ENCODE measurements around the gene HRH3. TPM values are rescaled to one million over a fixed set of nuclear protein-coding genes. Genes with fewer than 3 reads are reported as not detected.

Gene HRH3
- total RNA-seq, 4 donors from 2014 or later, result not detected

- TF ChIP-seq CTCF (IDR thresholded peaks at IDR 0.05; ENCODE audit: low read depth), result no peak
These were observed 1.9 kb downstream of the HRH3 start for GRCh38 chr20:62217913-62218773.

- no peak for TF ChIP-seq CTCF (IDR thresholded peaks at IDR 0.05; ENCODE audit: low read depth)
These were observed 3.2 kb downstream of the HRH3 start for GRCh38 chr20:62216636-62217566.

GRCh38 chr20:62215991-62216635 is 4.0 kb downstream of the HRH3 start:
- no peak for TF ChIP-seq CTCF (IDR thresholded peaks at IDR 0.05; ENCODE audit: low read depth)

- no peak for TF ChIP-seq CTCF (IDR thresholded peaks at IDR 0.05; ENCODE audit: low read depth)
These were observed 4.8 kb downstream of the HRH3 start for GRCh38 chr20:62215020-62215990.

GRCh38 chr20:62214067-62214466 is 6.0 kb downstream of the HRH3 start:
- TF ChIP-seq CTCF (IDR thresholded peaks at IDR 0.05; ENCODE audit: low read depth), result no peak

- no peak for TF ChIP-seq CTCF (IDR thresholded peaks at IDR 0.05; ENCODE audit: low read depth)
These were observed 7.8 kb downstream of the HRH3 start for GRCh38 chr20:62212299-62212698.

All from subcutaneous adipose tissue (tissue), 4 donors.